Chondrocyte (in vitro differentiated cells): ENCODE results near the gene ARID5B. TPM values are rescaled to one million over a fixed set of nuclear protein-coding genes. Genes with fewer than 3 reads are reported as not detected.

Source experiments
- DNase-seq: peaks from one replicate; pipeline ENCODE4 v3.0.0; 2021; ENCODE audit warnings: mixed read lengths, low spot score
- H3K27ac Mint-ChIP-seq: one replicate; pipeline ENCODE4 v1.8.0; 2021; ENCODE audit warnings: mild to moderate bottlenecking, moderate library complexity, mixed read lengths; ENCODE audit not compliant: unreplicated experiment
- H3K27me3 Mint-ChIP-seq: 2 replicates; pipeline ENCODE4 v1.8.0; 2021; ENCODE audit warnings: low read depth, mixed read lengths
- H3K36me3 Mint-ChIP-seq: 2 replicates; pipeline ENCODE4 v1.8.0; 2021; ENCODE audit warnings: low read depth, mixed read lengths
- H3K4me1 Mint-ChIP-seq: 2 replicates; pipeline ENCODE4 v1.8.0; 2021; ENCODE audit warnings: low read depth, mild to moderate bottlenecking, mixed read lengths
- H3K4me3 Mint-ChIP-seq: one replicate; pipeline ENCODE4 v1.8.0; 2021; ENCODE audit warnings: mild to moderate bottlenecking, moderate library complexity, mixed read lengths; ENCODE audit not compliant: unreplicated experiment
- H3K9me3 Mint-ChIP-seq: 2 replicates; pipeline ENCODE4 v1.8.0; 2021; ENCODE audit warnings: low read depth, mixed read lengths
- CTCF ChIP-seq: fragments of 200-600 bp; sonication (generic); IDR thresholded peaks from 2 replicates; pipeline ENCODE4 v1.5.0; 2021; ENCODE audit warnings: antibody characterized with exemption, mild to moderate bottlenecking, moderate library complexity
- total RNA-seq: library from RNA; stranded (reverse); gene quantifications from 3 replicates; pipeline ENCODE4 v1.2.1, GENCODE V29; 2021

ARID5B gene
- total RNA-seq, 1 donor from 2014 or later, result 93.6 TPM

GRCh38 chr10:61907587-61907986, 6.1 kb downstream of the ARID5B start:
- no peak for DNase-seq
- Mint-ChIP-seq H3K9me3 (no peaks in the 10 kb centered on the region), H3K36me3 (peaks cover 6% of the 10 kb centered on the region), H3K27me3 (no peaks in the 10 kb centered on the region), H3K27ac (no peak overlapping the region), H3K4me3 (no peak overlapping the region), H3K4me1 (peaks cover 28% of the 10 kb centered on the region)
- no peak for TF ChIP-seq CTCF

GRCh38 chr10:61910226-61910805, 8.8 kb downstream of the ARID5B start:
- Mint-ChIP-seq H3K4me1 (peaks cover 13% of the 10 kb centered on the region), H3K27ac (no peak overlapping the region), H3K4me3 (no peak overlapping the region), H3K9me3 (no peaks in the 10 kb centered on the region), H3K27me3 (no peaks in the 10 kb centered on the region), H3K36me3 (peaks cover 14% of the 10 kb centered on the region)
- no peak for TF ChIP-seq CTCF
- no peak for DNase-seq

- Mint-ChIP-seq H3K9me3 (no peaks in the 10 kb centered on the region), H3K4me1 (peaks cover 10% of the 10 kb centered on the region), H3K36me3 (peaks cover 16% of the 10 kb centered on the region), H3K27me3 (no peaks in the 10 kb centered on the region), H3K4me3 (no peak overlapping the region), H3K27ac (no peak overlapping the region)
- DNase-seq, result no peak
- TF ChIP-seq CTCF, result no peak
These were observed 9.4 kb downstream of the ARID5B start for GRCh38 chr10:61910894-61911293.

- H3K27me3 Mint-ChIP-seq, result no peaks in the 10 kb centered on the region
- no peak overlapping the region for H3K27ac Mint-ChIP-seq
- no peak for TF ChIP-seq CTCF
- peaks cover 16% of the 10 kb centered on the region for H3K36me3 Mint-ChIP-seq
- H3K9me3 Mint-ChIP-seq, result no peaks in the 10 kb centered on the region
- no peak overlapping the region for H3K4me3 Mint-ChIP-seq
- no peak for DNase-seq
- peaks cover 10% of the 10 kb centered on the region for H3K4me1 Mint-ChIP-seq
These were observed 9.9 kb downstream of the ARID5B start for GRCh38 chr10:61911425-61911824.

- Mint-ChIP-seq H3K27me3 (no peaks in the 10 kb centered on the region), H3K4me1 (peaks cover 10% of the 10 kb centered on the region), H3K36me3 (peaks cover 20% of the 10 kb centered on the region), H3K4me3 (no peak overlapping the region), H3K9me3 (peaks cover 4% of the 10 kb centered on the region), H3K27ac (no peak overlapping the region)
- no peak for TF ChIP-seq CTCF
- DNase-seq, result no peak
These were observed 11.5 kb downstream of the ARID5B start for GRCh38 chr10:61912981-61913380.
